Upper lobe of left lung (tissue), 4 donors: ENCODE data around the gene SPATS1.

Source experiments
- CTCF ChIP-seq, 6 experiments: fragments of 450-650 bp in 4 of 6; fragments of 200-600 bp in 2 of 6; sonication (generic) in 2 of 6; IDR thresholded peaks; one replicate each; pipeline ENCODE4 v1.5.1; 2016 to 2019; ENCODE audit warnings: antibody characterized with exemption in 6 of 6
- POLR2A ChIP-seq, 4 donors: fragments of 450-650 bp; IDR thresholded peaks; one replicate each; pipeline ENCODE4 v1.5.1; 2016 to 2017; ENCODE audit warnings: antibody characterized with exemption in 4 of 4, mild to moderate bottlenecking in 2 of 4
- POLR2AphosphoS5 ChIP-seq, 2 donors: sonication (generic); formaldehyde crosslinking; IDR thresholded peaks; one replicate each; pipeline ENCODE4 v1.5.1; 2017; ENCODE audit warnings: antibody characterized with exemption in 2 of 2

DNA sequence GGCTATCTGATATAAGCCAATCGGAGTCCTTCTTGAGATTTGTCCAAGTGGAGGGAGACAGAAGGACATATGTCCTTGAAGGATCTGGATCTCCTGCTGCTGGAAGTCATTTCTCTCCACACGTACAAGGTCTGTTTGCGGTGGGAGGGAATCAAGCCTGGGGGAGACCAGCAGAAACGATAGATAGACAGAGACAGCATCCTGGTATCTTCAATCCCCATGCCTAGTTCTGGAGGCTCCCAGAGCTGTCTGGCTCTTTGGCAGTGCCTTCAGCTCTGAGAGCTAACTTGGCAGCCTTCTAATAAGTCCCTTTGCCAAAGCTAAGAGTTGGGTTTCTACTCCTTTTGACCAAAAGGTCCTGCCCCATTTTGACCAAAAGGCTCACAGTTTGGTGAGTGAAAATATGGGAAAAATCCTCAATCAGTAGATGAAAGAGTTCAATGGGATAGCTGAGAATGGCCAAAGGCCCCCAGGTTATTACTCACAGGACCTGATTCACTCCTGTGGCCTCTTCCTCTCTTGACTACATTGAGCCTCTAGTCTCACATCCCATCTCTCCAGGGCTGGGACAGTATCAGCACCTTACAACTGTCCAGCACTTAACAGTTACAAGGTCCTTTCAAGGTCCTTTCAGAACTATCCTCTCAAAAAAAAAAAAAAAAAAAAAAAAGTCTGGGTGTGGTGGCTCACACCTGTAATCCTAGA is 49.6 kb upstream of the SPATS1 start:
- TF ChIP-seq POLR2A (IDR thresholded peaks at IDR 0.05) (no peak), CTCF (IDR thresholded peaks at IDR 0.05) (no peak), POLR2AphosphoS5 (IDR thresholded peaks at IDR 0.05) (no peak)
